Measurements from ENCODE around the gene AP2A2.
A peak's percentile ranks its signal among the peaks of the same experiment; 100 is the strongest.

The AP2A2 gene

GRCh38 chr11:944711-945470 is 19.2 kb downstream of the AP2A2 start:
- H3K4me3 ChIP-seq (ENCODE audit: low read length): no peak overlapping the region
- TF ChIP-seq, protein P1, sequence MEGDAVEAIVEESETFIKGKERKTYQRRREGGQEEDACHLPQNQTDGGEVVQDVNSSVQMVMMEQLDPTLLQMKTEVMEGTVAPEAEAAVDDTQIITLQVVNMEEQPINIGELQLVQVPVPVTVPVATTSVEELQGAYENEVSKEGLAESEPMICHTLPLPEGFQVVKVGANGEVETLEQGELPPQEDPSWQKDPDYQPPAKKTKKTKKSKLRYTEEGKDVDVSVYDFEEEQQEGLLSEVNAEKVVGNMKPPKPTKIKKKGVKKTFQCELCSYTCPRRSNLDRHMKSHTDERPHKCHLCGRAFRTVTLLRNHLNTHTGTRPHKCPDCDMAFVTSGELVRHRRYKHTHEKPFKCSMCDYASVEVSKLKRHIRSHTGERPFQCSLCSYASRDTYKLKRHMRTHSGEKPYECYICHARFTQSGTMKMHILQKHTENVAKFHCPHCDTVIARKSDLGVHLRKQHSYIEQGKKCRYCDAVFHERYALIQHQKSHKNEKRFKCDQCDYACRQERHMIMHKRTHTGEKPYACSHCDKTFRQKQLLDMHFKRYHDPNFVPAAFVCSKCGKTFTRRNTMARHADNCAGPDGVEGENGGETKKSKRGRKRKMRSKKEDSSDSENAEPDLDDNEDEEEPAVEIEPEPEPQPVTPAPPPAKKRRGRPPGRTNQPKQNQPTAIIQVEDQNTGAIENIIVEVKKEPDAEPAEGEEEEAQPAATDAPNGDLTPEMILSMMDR (conservative IDR thresholded peaks at IDR 0.05; ENCODE audit: low read depth, low read length): peak; percentile 64
- no peak for DNase-seq (ENCODE audit: low read depth)

DNA sequence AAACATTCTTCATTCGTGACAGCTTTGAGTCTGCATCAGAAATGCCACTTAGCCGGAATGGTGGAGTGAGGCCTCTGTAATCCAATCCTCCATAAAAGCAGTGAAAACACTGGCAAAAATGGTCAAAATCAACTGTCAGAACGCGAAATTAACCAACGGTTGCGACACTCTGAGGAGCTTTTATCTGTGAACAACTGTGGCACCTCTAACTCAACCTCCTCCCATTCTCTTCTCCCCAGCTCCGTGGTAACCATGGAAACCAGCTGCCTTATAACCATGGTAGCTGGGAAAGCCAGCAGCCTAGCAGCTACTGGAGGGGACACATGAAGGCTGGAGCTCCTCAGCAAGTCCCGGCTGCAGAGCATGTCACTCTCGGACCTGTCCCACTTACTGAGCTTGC is 20.3 kb downstream of the AP2A2 start:
- DNase-seq (ENCODE audit: low read depth): no peak
- no peak overlapping the region for H3K4me3 ChIP-seq (ENCODE audit: low read length)
- TF ChIP-seq, protein P1 (conservative IDR thresholded peaks at IDR 0.05; ENCODE audit: low read depth, low read length): no peak

DNA sequence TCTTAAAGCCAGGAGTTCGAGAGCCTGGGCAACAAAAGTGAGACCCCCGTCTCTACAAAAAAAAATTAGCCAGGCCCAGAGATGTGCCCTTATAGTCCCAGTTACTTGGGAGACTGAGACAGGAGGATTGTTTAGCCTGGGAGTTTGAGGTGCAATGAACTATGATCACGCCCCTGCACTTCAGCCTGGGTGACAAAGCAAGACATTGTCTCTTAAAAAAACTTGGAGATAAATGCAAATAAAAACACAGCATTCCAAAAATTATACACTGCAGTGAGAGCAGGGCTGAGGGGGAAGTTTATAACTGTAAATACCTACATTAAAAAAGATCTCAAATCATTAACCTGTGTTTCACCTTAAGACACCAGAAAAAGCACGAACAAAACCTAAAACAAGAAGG is 22.1 kb downstream of the AP2A2 start:
- H3K4me3 ChIP-seq (ENCODE audit: low read length): no peak overlapping the region
- no peak for DNase-seq (ENCODE audit: low read depth)
- TF ChIP-seq, protein P1 (conservative IDR thresholded peaks at IDR 0.05; ENCODE audit: low read depth, low read length): no peak

DNA sequence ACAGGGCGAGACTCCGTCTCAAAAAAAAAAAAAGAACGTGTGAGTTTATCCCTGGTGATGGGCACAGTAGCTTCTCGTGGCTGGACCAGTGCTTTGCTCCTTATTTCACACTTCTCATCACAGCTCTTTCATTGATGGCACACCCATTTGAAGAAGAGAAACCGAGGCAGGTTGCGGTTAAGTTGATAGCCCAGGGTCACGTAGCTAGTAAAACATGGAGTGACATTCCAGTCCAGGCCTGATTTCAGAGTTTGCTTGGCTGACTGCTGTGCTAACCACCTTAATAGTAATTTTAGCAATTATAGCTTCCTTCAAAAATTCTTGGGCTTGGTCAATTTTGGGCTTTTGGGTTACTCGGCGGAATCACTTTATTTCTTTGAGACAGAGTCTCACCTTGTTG is 25.8 kb downstream of the AP2A2 start:
- no peak for DNase-seq (ENCODE audit: low read depth)
- TF ChIP-seq, protein P1 (conservative IDR thresholded peaks at IDR 0.05; ENCODE audit: low read depth, low read length): no peak
- no peak overlapping the region for H3K4me3 ChIP-seq (ENCODE audit: low read length)

DNA sequence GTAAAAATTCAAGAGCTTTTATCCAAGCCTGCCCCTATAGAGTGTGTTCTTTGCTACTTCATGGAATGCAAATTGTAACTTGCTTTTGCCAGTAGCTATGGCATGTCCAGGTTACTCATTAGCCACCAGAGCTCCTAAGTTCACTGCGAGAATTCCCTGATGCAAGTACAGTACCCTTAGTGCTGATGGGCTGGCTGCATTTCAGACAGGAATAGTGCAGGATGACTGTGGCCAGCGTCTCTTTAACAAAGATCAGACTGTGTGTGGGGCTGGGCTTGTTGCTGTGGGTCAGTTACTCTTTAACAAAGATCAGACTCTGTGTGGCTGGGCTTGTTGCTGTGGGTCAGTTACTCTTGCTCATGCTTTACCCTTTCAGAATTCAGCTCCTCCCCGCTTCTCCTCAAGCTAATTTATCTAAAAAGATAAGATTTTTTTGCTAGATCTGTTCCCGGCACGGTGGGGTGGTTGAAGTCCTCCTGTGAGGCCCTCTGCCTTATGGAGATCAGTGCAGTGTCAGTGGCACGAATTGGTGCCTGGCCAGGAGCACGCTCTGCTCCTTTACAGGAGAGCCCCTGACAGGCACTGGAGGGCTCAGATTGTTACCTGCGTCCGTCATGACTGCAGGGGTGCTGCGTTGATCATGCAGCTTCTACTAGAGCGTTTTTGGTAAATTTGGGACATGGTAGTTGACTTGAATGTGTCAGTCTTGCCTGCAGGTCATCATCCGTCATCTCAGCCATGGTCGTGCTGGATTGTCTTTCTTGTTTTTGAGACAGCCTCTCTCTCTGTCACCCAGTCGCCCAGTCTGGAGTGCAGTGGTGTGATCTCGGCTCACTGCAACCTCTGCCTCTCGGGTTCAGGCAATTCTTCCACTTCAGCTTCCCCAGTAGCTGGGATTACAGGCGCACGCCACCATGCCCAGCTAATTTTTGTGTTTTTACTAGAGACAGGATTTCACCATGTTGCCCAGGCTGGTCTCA is 27.0 kb downstream of the AP2A2 start:
- H3K4me3 ChIP-seq (ENCODE audit: low read length): no peak overlapping the region
- TF ChIP-seq, protein P1 (conservative IDR thresholded peaks at IDR 0.05; ENCODE audit: low read depth, low read length): no peak
- no peak for DNase-seq (ENCODE audit: low read depth)

- TF ChIP-seq, protein P1 (conservative IDR thresholded peaks at IDR 0.05; ENCODE audit: low read depth, low read length): no peak
- H3K4me3 ChIP-seq (ENCODE audit: low read length): no peak overlapping the region
- DNase-seq (ENCODE audit: low read depth): no peak
Measured at GRCh38 chr11:953512-953911, 27.8 kb downstream of the AP2A2 start.

Data from retinal pigment epithelial cell (primary cell).